HG03439 (cell line): ENCODE data around the gene C4orf36.

ENCODE experiments used
- ATAC-seq: cut with Tn5 transposase; IDR thresholded peaks from one replicate; pipeline ENCODE4 v1.9.1; 2021; ENCODE audit warnings: mild to moderate bottlenecking, moderate library complexity; ENCODE audit not compliant: unreplicated experiment

C4orf36 gene

GRCh38 chr4:86891762-86892635 lies at the start of gene C4orf36:
Gene C4orf36 (minus strand): TSS chr4:86892422. CDS start chr4:86891520, 902 bp downstream.
- ATAC-seq: no peak

GRCh38 chr4:86940920-86941460 lies 48.8 kb upstream of the C4orf36 start:
- no peak for ATAC-seq

GRCh38 chr4:86939729-86940575 lies 47.7 kb upstream of the C4orf36 start:
- peak; percentile 63 for ATAC-seq

GRCh38 chr4:86938771-86939520 lies 46.7 kb upstream of the C4orf36 start:
- ATAC-seq: no peak

GRCh38 chr4:86935853-86936733 lies 43.9 kb upstream of the C4orf36 start:
- peak; percentile 33 for ATAC-seq

- no peak for ATAC-seq
Measured at GRCh38 chr4:86935566-86935852, 43.3 kb upstream of the C4orf36 start.

GRCh38 chr4:86934771-86935565 lies 42.7 kb upstream of the C4orf36 start, which contains the start of gene AFF1:
Gene AFF1 (plus strand): TSS chr4:86935011. CDS start chr4:86948534, 13,523 bp downstream.
- peak; percentile 47 for ATAC-seq

GRCh38 chr4:86934147-86934770 lies 42.0 kb upstream of the C4orf36 start:
- ATAC-seq: no peak

GRCh38 chr4:86928400-86929255 lies 36.4 kb upstream of the C4orf36 start:
- ATAC-seq: no peak

GRCh38 chr4:86927843-86928395 lies 35.7 kb upstream of the C4orf36 start:
- no peak for ATAC-seq

GRCh38 chr4:86926435-86927086 lies 34.3 kb upstream of the C4orf36 start:
- ATAC-seq: no peak

GRCh38 chr4:86924811-86925210 lies 32.6 kb upstream of the C4orf36 start:
- no peak for ATAC-seq

GRCh38 chr4:86921608-86922252 lies 29.5 kb upstream of the C4orf36 start:
- ATAC-seq: no peak

GRCh38 chr4:86919561-86920223 lies 27.5 kb upstream of the C4orf36 start:
- ATAC-seq: no peak

- no peak for ATAC-seq
Measured at GRCh38 chr4:86918539-86919072, 26.4 kb upstream of the C4orf36 start.
